Spleen (tissue), 11 donors: ENCODE results near the gene PRKG1. TPM values are rescaled to one million over a fixed set of nuclear protein-coding genes. Genes with fewer than 3 reads are reported as not detected.

ENCODE experiments used
- DNase-seq: peaks from one replicate; pipeline ENCODE4 v3.0.0-alpha.2; 2020
- H3K27ac ChIP-seq, 8 donors: fragments of 200-600 bp; sonication (generic) in 7 of 8; 1 replicate in 4 of 8; 2 replicates in 4 of 8; pipeline versions ENCODE4 v1.5.0 to v1.8.0; 2016 to 2021; ENCODE audit warnings: inconsistent platforms in 4 of 8, mild to moderate bottlenecking in 4 of 8, moderate library complexity in 1 of 8
- H3K27me3 ChIP-seq, 7 donors: fragments of 200-600 bp; sonication (generic) in 6 of 7; replicated peaks in 1 of 7; 1 replicate in 4 of 7; 2 replicates in 3 of 7; pipeline versions ENCODE4 v1.5.0 to v1.8.0; 2016 to 2021; ENCODE audit warnings: inconsistent platforms in 3 of 7, mild to moderate bottlenecking in 1 of 7
- H3K36me3 ChIP-seq, 6 donors: fragments of 200-600 bp; sonication (generic) in 5 of 6; 1 replicate in 4 of 6; 2 replicates in 2 of 6; pipeline versions ENCODE4 v1.5.0 to v1.8.0; 2016 to 2021; ENCODE audit warnings: inconsistent platforms in 2 of 6
- H3K4me1 ChIP-seq, 6 donors: fragments of 200-600 bp; sonication (generic) in 5 of 6; 1 replicate in 3 of 6; 2 replicates in 3 of 6; pipeline versions ENCODE4 v1.5.0 to v1.8.0; 2016 to 2021; ENCODE audit warnings: inconsistent platforms in 3 of 6
- H3K4me3 ChIP-seq, 8 donors: fragments of 200-600 bp; sonication (generic) in 7 of 8; 1 replicate in 4 of 8; 2 replicates in 4 of 8; pipeline versions ENCODE4 v1.5.0 to v1.8.0; 2016 to 2021; ENCODE audit warnings: inconsistent platforms in 4 of 8, mild to moderate bottlenecking in 4 of 8, moderate library complexity in 2 of 8
- H3K9me3 ChIP-seq, 8 donors: fragments of 200-600 bp; sonication (generic) in 7 of 8; 1 replicate in 4 of 8; 2 replicates in 4 of 8; pipeline versions ENCODE4 v1.5.0 to v1.8.0; 2016 to 2021; ENCODE audit warnings: inconsistent platforms in 4 of 8
- CTCF ChIP-seq, 11 experiments: fragments of 200-600 bp in 7 of 11; fragments of 450-650 bp in 4 of 11; sonication (generic) in 4 of 11; IDR thresholded peaks in 8 of 11; conservative IDR thresholded peaks in 3 of 11; 1 replicate in 7 of 11; 2 replicates in 4 of 11; pipeline versions ENCODE4 v1.4.0 to v1.8.0; 2016 to 2021; ENCODE audit warnings: antibody characterized with exemption in 11 of 11, inconsistent platforms in 4 of 11, mild to moderate bottlenecking in 1 of 11
- POLR2A ChIP-seq, 3 donors: fragments of 450-650 bp; IDR thresholded peaks; one replicate each; pipeline ENCODE4 v1.5.1; 2017; ENCODE audit warnings: antibody characterized with exemption in 3 of 3, mild to moderate bottlenecking in 1 of 3
- POLR2AphosphoS5 ChIP-seq, 3 donors: sonication (generic); formaldehyde crosslinking; IDR thresholded peaks; one replicate each; pipeline ENCODE4 v1.5.1; 2017; ENCODE audit warnings: antibody characterized with exemption in 3 of 3
- WGBS, 5 donors: extraction: QIAGEN DNeasy Blood & Tissue Kit in 3 of 5; methylation state at CpG; one replicate each; pipeline versions ENCODE4 v1.1.5 to v1.1.7; 2013 to 2018; 5-methylcytosine and 5-hydroxymethylcytosine counted together
- intact Hi-C: fragments of 100-400 bp; cut with DNase I; formaldehyde crosslinking; loops from one replicate; pipeline ENCODE4 v1.15.0; 2023; ENCODE audit warnings: low total_unique reads
- polyA plus RNA-seq, 3 donors: library from polyadenylated mRNA; stranded (reverse); fragments of 200-250 nt; gene quantifications; one replicate each; pipeline ENCODE4 v1.2.1, GENCODE V29; 2013
- total RNA-seq, 7 donors: library from RNA; depleted of rRNA in 3 of 7; stranded (reverse); fragments of >200 nt in 3 of 7; fragmentation: NEBNext Ultra II Directional in 4 of 7; extraction: Animal tissue kit (Norgen Biotek cat#: 25700) in 4 of 7; gene quantifications; one replicate each; pipeline versions ENCODE4 v1.1.0 to v1.2.1, GENCODE V29; 2016 to 2021
- donor health status: healthy with polysubstance abuse.
- donor health status: DM: no; HTN: no; CAD: no; lungs with moderate emphysema.
- donor health status: DM: no; HTN: no; CAD: no.
- donor health status: Bipolar disorder and iron deficiency.
- donor health status: healthy.
- donor health status: DM: no; HTN: no; CAD: no.
- donor health status: DM: yes; HTN: yes; CAD: no.

Gene PRKG1
- total and polyA plus RNA-seq, 10 donors, result 0.65 to 10.5 (median 7.2) TPM

DNA sequence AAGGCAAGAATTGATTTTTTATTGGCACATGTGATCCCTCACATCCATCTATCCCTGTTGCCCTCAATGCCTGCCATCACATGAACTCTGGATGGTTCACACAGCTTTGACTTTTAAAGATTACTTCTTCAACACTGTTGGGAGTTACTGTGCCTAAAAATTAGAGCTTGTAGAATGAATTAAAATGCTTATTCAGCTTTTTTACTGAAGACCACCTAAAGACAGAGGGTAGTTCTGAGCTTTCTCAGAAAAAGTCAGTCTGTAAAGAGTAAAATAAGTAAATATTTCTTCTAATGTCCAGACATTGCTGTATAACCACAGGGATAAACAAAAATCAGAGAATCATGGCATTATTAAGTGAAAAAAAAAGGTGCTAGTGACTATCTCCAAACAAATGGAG is 718.4 kb downstream of the PRKG1 start:
- H3K27ac ChIP-seq, result no peak overlapping the region

GRCh38 chr10:51800121-51800520 is 725.8 kb downstream of the PRKG1 start:
- no peak for TF ChIP-seq POLR2A (IDR thresholded peaks at IDR 0.05)
- TF ChIP-seq POLR2AphosphoS5 (IDR thresholded peaks at IDR 0.05), result no peak
- Histone ChIP-seq H3K4me3 (no peak overlapping the region), H3K27ac (no peak overlapping the region), H3K4me1 (peaks cover 0 to 4% (median 0%) of the 10 kb centered on the region in 6 donors), H3K36me3 (no peaks in the 10 kb centered on the region), H3K9me3 (peaks cover 0 to 6% (median 0%) of the 10 kb centered on the region in 8 donors), H3K27me3 (no peaks in the 10 kb centered on the region)
- intact Hi-C loops, result no loop called here
- DNase-seq, result no peak
- 80 to 84% (median 81%) methylated on average over 3 of the region's 3 CpGs for WGBS, 5 donors

More for the DNA sequence above, 718.4 kb downstream of the PRKG1 start:
- no peaks in the 10 kb centered on the region for H3K4me1 ChIP-seq
- H3K9me3 ChIP-seq, result peaks cover 3 to 44% (median 30%) of the 10 kb centered on the region in 8 donors
- TF ChIP-seq CTCF (IDR thresholded peaks at IDR 0.05 in 8 of 11, conservative IDR thresholded peaks at IDR 0.05 in 3 of 11), result no peak
- TF ChIP-seq POLR2A (IDR thresholded peaks at IDR 0.05), result no peak
- no peak for TF ChIP-seq POLR2AphosphoS5 (IDR thresholded peaks at IDR 0.05)
- H3K4me3 ChIP-seq, result no peak overlapping the region
- H3K27me3 ChIP-seq, result no peaks in the 10 kb centered on the region
- no peaks in the 10 kb centered on the region for H3K36me3 ChIP-seq
- no peak for DNase-seq
- intact Hi-C loops, result no loop called here

- intact Hi-C loops, result no loop called here
- Histone ChIP-seq H3K4me1 (peaks cover 0 to 4% (median 0%) of the 10 kb centered on the region in 6 donors), H3K27ac (no peak overlapping the region), H3K27me3 (no peaks in the 10 kb centered on the region), H3K36me3 (no peaks in the 10 kb centered on the region), H3K4me3 (no peak overlapping the region), H3K9me3 (no peaks in the 10 kb centered on the region)
- no peak for DNase-seq
- 76 to 85% (median 81%) methylated on average over 4 of the region's 4 CpGs for WGBS, 5 donors
- TF ChIP-seq POLR2A (IDR thresholded peaks at IDR 0.05), result no peak
- no peak for TF ChIP-seq CTCF (IDR thresholded peaks at IDR 0.05 in 8 of 11, conservative IDR thresholded peaks at IDR 0.05 in 3 of 11)
- TF ChIP-seq POLR2AphosphoS5 (IDR thresholded peaks at IDR 0.05), result no peak
Measured at GRCh38 chr10:51800725-51801424, 726.6 kb downstream of the PRKG1 start.

- Histone ChIP-seq H3K4me3 (no peak overlapping the region), H3K27ac (no peak overlapping the region), H3K9me3 (no peaks in the 10 kb centered on the region), H3K4me1 (peaks cover 0 to 4% (median 0%) of the 10 kb centered on the region in 6 donors), H3K36me3 (no peaks in the 10 kb centered on the region), H3K27me3 (no peaks in the 10 kb centered on the region)
- intact Hi-C loops, result no loop called here
- no peak for TF ChIP-seq POLR2A (IDR thresholded peaks at IDR 0.05)
- TF ChIP-seq POLR2AphosphoS5 (IDR thresholded peaks at IDR 0.05), result no peak
- no peak for TF ChIP-seq CTCF (IDR thresholded peaks at IDR 0.05 in 8 of 11, conservative IDR thresholded peaks at IDR 0.05 in 3 of 11)
- DNase-seq, result no peak
Measured at GRCh38 chr10:51802030-51802429, 727.7 kb downstream of the PRKG1 start.
